ENCODE results near the gene DDX10. TPM values are rescaled to one million over a fixed set of nuclear protein-coding genes. Genes with fewer than 3 reads are reported as not detected.

DDX10 gene
- total RNA-seq, 1 donor from 2014 or later = 32.2 TPM

GRCh38 chr11:108906826-108907225 lies 242.0 kb downstream of the DDX10 start:
- no peaks in the 10 kb centered on the region for H4K20me1 ChIP-seq (ENCODE audit: insufficient read depth, low read length)
- no peaks in the 10 kb centered on the region for H3K79me2 ChIP-seq (ENCODE audit: insufficient read depth, low read length)
- TF ChIP-seq EZH2 (IDR thresholded peaks at IDR 0.05; ENCODE audit: insufficient read depth, low read length) = no peak
- TF ChIP-seq CTCF (IDR thresholded peaks at IDR 0.05; ENCODE audit: insufficient read depth, low read depth, low read length) = no peak
- H3K4me1 ChIP-seq (ENCODE audit: insufficient read depth, low read length) = peaks cover 13% of the 10 kb centered on the region
- no peak overlapping the region for H3K9ac ChIP-seq (ENCODE audit: low read length)
- Mint-ChIP-seq H3K36me3 (ENCODE audit: low read depth, unreplicated experiment) (no peaks in the 10 kb centered on the region), H3K27ac (ENCODE audit: unreplicated experiment) (no peak overlapping the region), H3K4me3 (ENCODE audit: unreplicated experiment) (no peak overlapping the region), H3K9me3 (ENCODE audit: unreplicated experiment) (no peaks in the 10 kb centered on the region), H3K27me3 (ENCODE audit: low read depth, unreplicated experiment) (no peaks in the 10 kb centered on the region), H3K4me1 (ENCODE audit: low read depth, unreplicated experiment) (peaks cover 16% of the 10 kb centered on the region)
- FAIRE-seq (peak; percentile 9), DNase-seq (ENCODE audit: low read depth) (peak; percentile 34)
- no peak overlapping the region for H3K4me3 ChIP-seq (ENCODE audit: insufficient read depth, low read depth, low read length)
- peak overlapping the region; percentile 24 for H3K27ac ChIP-seq (ENCODE audit: low read depth, low read length)
- H3K4me2 ChIP-seq (ENCODE audit: low read length) = peak overlapping the region; percentile 29
- H3K27me3 ChIP-seq (ENCODE audit: insufficient read depth, low read length) = no peaks in the 10 kb centered on the region
- H3K36me3 ChIP-seq (ENCODE audit: insufficient read depth, low read length) = no peaks in the 10 kb centered on the region
- no peak overlapping the region for H2AFZ ChIP-seq (ENCODE audit: low read depth, low read length)
- no peaks in the 10 kb centered on the region for H3K9me3 ChIP-seq (ENCODE audit: insufficient read depth, low read depth, low read length)

- no peaks in the 10 kb centered on the region for H3K36me3 Mint-ChIP-seq (ENCODE audit: low read depth, unreplicated experiment)
Measured at GRCh38 chr11:108909041-108909440, 244.2 kb downstream of the DDX10 start.

More at GRCh38 chr11:108909041-108909440, 244.2 kb downstream of the DDX10 start:
- no peak overlapping the region for H3K4me2 ChIP-seq (ENCODE audit: low read length)
- Mint-ChIP-seq H3K9me3 (ENCODE audit: unreplicated experiment) (no peaks in the 10 kb centered on the region), H3K4me1 (ENCODE audit: low read depth, unreplicated experiment) (peaks cover 24% of the 10 kb centered on the region), H3K27me3 (ENCODE audit: low read depth, unreplicated experiment) (no peaks in the 10 kb centered on the region), H3K27ac (ENCODE audit: unreplicated experiment) (no peak overlapping the region), H3K4me3 (ENCODE audit: unreplicated experiment) (no peak overlapping the region)
- no peak overlapping the region for H3K27ac ChIP-seq (ENCODE audit: low read depth, low read length)
- no peak overlapping the region for H3K4me3 ChIP-seq (ENCODE audit: insufficient read depth, low read depth, low read length)
- DNase-seq (ENCODE audit: low read depth) (no peak), FAIRE-seq (no peak)
- peaks cover 23% of the 10 kb centered on the region for H3K4me1 ChIP-seq (ENCODE audit: insufficient read depth, low read length)
- H3K9ac ChIP-seq (ENCODE audit: low read length) = no peak overlapping the region
- H3K9me3 ChIP-seq (ENCODE audit: insufficient read depth, low read depth, low read length) = no peaks in the 10 kb centered on the region
- H2AFZ ChIP-seq (ENCODE audit: low read depth, low read length) = no peak overlapping the region
- H3K79me2 ChIP-seq (ENCODE audit: insufficient read depth, low read length) = no peaks in the 10 kb centered on the region
- TF ChIP-seq CTCF (IDR thresholded peaks at IDR 0.05; ENCODE audit: insufficient read depth, low read depth, low read length) = no peak
- TF ChIP-seq EZH2 (IDR thresholded peaks at IDR 0.05; ENCODE audit: insufficient read depth, low read length) = no peak
- no peaks in the 10 kb centered on the region for H3K36me3 ChIP-seq (ENCODE audit: insufficient read depth, low read length)
- no peaks in the 10 kb centered on the region for H4K20me1 ChIP-seq (ENCODE audit: insufficient read depth, low read length)
- no peaks in the 10 kb centered on the region for H3K27me3 ChIP-seq (ENCODE audit: insufficient read depth, low read length)
